GM21515 (cell line): ENCODE results near the gene TPK1.
"Not testable (repeated sequence)": the region's sequence is repeated elsewhere in the genome, so short reads cannot be mapped to it uniquely, and the experiment has no call there.

Experiments used
- ATAC-seq: cut with Tn5 transposase; IDR thresholded peaks from one replicate; pipeline ENCODE4 v1.9.1; 2021; ENCODE audit not compliant: unreplicated experiment

Gene TPK1

GRCh38 chr7:144780071-144780608 is 55.7 kb downstream of the TPK1 start:
- ATAC-seq: no peak

- not testable (repeated sequence) for ATAC-seq
Observed at GRCh38 chr7:144777889-144778288, 58.0 kb downstream of the TPK1 start.

- ATAC-seq: no peak
Observed at GRCh38 chr7:144777005-144777839, 58.6 kb downstream of the TPK1 start.

- ATAC-seq: no peak
Observed at GRCh38 chr7:144776447-144776846, 59.4 kb downstream of the TPK1 start.

GRCh38 chr7:144775749-144776148 is 60.1 kb downstream of the TPK1 start:
- no peak for ATAC-seq

- no peak for ATAC-seq
Observed at GRCh38 chr7:144771927-144772326, 63.9 kb downstream of the TPK1 start.

GRCh38 chr7:144771174-144771573 is 64.7 kb downstream of the TPK1 start:
- no peak for ATAC-seq

GRCh38 chr7:144769352-144769751 is 66.5 kb downstream of the TPK1 start:
- ATAC-seq: no peak

GRCh38 chr7:144768633-144769032 is 67.2 kb downstream of the TPK1 start:
- no peak for ATAC-seq

- ATAC-seq: no peak
Observed at GRCh38 chr7:144763291-144763690, 72.6 kb downstream of the TPK1 start.

GRCh38 chr7:144762853-144763252 is 73.0 kb downstream of the TPK1 start:
- no peak for ATAC-seq

GRCh38 chr7:144761493-144761892 is 74.4 kb downstream of the TPK1 start:
- no peak for ATAC-seq

- ATAC-seq: no peak
Observed at GRCh38 chr7:144759653-144760052, 76.2 kb downstream of the TPK1 start.

GRCh38 chr7:144747936-144748335 is 87.9 kb downstream of the TPK1 start:
- no peak for ATAC-seq

GRCh38 chr7:144738708-144739314 is 97.0 kb downstream of the TPK1 start:
- ATAC-seq: peak; percentile 80

GRCh38 chr7:144738146-144738545 is 97.7 kb downstream of the TPK1 start:
- no peak for ATAC-seq

GRCh38 chr7:144736880-144737493 is 98.9 kb downstream of the TPK1 start:
- ATAC-seq: no peak

GRCh38 chr7:144735505-144736276 is 100.2 kb downstream of the TPK1 start:
- no peak for ATAC-seq

- no peak for ATAC-seq
Observed at GRCh38 chr7:144731661-144732351, 104.0 kb downstream of the TPK1 start.

- ATAC-seq: no peak
Observed at GRCh38 chr7:144730224-144730623, 105.6 kb downstream of the TPK1 start.
